HepG2 (cell line): ENCODE data around the gene GNG4. TPM values are rescaled to one million over a fixed set of nuclear protein-coding genes. Genes with fewer than 3 reads are reported as not detected.

ENCODE experiments used
- ATAC-seq: fragments of 200-7000 bp; cut with Tn5 transposase; 3 replicates; pipeline ENCODE4 v1.9.1; 2020; ENCODE audit warnings: mild to moderate bottlenecking, moderate library complexity
- BruUV-seq: library from RNA; stranded (reverse); fragments of 400-500 nt; replicated peaks from 2 replicates; lab custom pipeline; 2021; lab: Mats Ljungman, UMichigan
- CTCF ChIA-PET: fragments of 300-600 bp; formaldehyde crosslinking; extraction: SDS; loops from one replicate; lab custom pipeline; 2021; ENCODE audit warnings: low total read pairs, inconsistent platforms, low intra/inter-chr PET ratio; lab: Yijun Ruan, JAX
- POLR2A ChIA-PET: fragments of 350-600 bp; sonication (Branson Sonifier 250); formaldehyde crosslinking; loops from one replicate; lab custom pipeline; 2020; ENCODE audit warnings: antibody characterized with exemption, inconsistent platforms; lab: Yijun Ruan, JAX
- DNase-seq: peaks from one replicate; pipeline ENCODE4 v3.0.0-alpha.2; 2015; ENCODE audit warnings: low spot score
- FAIRE-seq: peaks from 3 replicates; lab custom pipeline; 2011; peaks lifted over from hg19 to GRCh38; lab: Jason Lieb, UNC
- H2AFZ ChIP-seq: one replicate; pipeline ENCODE4 v1.6.1; 2011; ENCODE audit warnings: low read length, inconsistent platforms
- H3K27ac ChIP-seq: fragments of 300-600 bp; 3 replicates; pipeline ENCODE4 v1.8.0; 2011; ENCODE audit warnings: mixed run types, mild to moderate bottlenecking, mixed read lengths, low read length, inconsistent platforms; ENCODE audit not compliant: insufficient read depth; ENCODE audit errors: extremely low read length
- H3K27me3 ChIP-seq, 2 experiments: fragments of 200-600 bp in 1 of 2; 2 replicates in 1 of 2; 3 replicates in 1 of 2; pipeline versions ENCODE4 v1.6.0 to v1.8.0; 2011; ENCODE audit warnings: low read length in 2 of 2, mild to moderate bottlenecking in 2 of 2, moderate library complexity in 2 of 2, inconsistent platforms in 1 of 2; ENCODE audit not compliant: insufficient read depth in 2 of 2, control insufficient read depth in 1 of 2
- H3K36me3 ChIP-seq, 2 experiments: fragments of 200-600 bp in 1 of 2; replicated peaks in 1 of 2; 2 replicates in 1 of 2; 3 replicates in 1 of 2; pipeline versions ENCODE4 v1.5.1 to v1.8.0; 2011; ENCODE audit warnings: low read length in 2 of 2, inconsistent platforms in 1 of 2; ENCODE audit not compliant: insufficient read depth in 2 of 2, control insufficient read depth in 1 of 2
- H3K4me1 ChIP-seq: 2 replicates; pipeline ENCODE4 v1.5.1; 2012; ENCODE audit warnings: low read length, inconsistent platforms; ENCODE audit not compliant: insufficient read depth
- H3K4me2 ChIP-seq: 2 replicates; pipeline ENCODE4 v1.6.0; 2011; ENCODE audit warnings: low read depth, low read length, inconsistent platforms
- H3K4me3 ChIP-seq, 3 experiments: fragments of 200-600 bp in 1 of 3; sonication (generic), shearing (Covaris generic) in 1 of 3; replicated peaks in 1 of 3; 2 replicates each; pipeline ENCODE4 v1.5.1; 2011 to 2016; ENCODE audit warnings: low read length in 3 of 3, inconsistent platforms in 2 of 3, low read depth in 2 of 3, mild to moderate bottlenecking in 2 of 3, control low read depth in 1 of 3, mixed read lengths in 1 of 3; ENCODE audit not compliant: insufficient read depth in 1 of 3
- H3K79me2 ChIP-seq: one replicate; pipeline ENCODE4 v1.6.1; 2011; ENCODE audit warnings: low read length, inconsistent platforms; ENCODE audit not compliant: insufficient read depth
- H3K9ac ChIP-seq: 2 replicates; pipeline ENCODE4 v1.6.0; 2011; ENCODE audit warnings: mild to moderate bottlenecking, low read depth, low read length, inconsistent platforms; ENCODE audit not compliant: insufficient read depth
- H3K9me3 ChIP-seq: 2 replicates; pipeline ENCODE4 v1.5.1; 2012; ENCODE audit warnings: mild to moderate bottlenecking, low read length
- H4K20me1 ChIP-seq: 2 replicates; pipeline ENCODE4 v1.6.0; 2011; ENCODE audit warnings: inconsistent platforms, mild to moderate bottlenecking, low read length, moderate library complexity; ENCODE audit not compliant: insufficient read depth
- ATF7-NPFF ChIP-seq: sonication (generic); formaldehyde crosslinking; IDR thresholded peaks from 2 replicates; pipeline ENCODE4 v1.8.1; 2023; ENCODE audit warnings: mild to moderate bottlenecking, low read depth, missing genetic modification reagents, moderate library complexity
- CHD2 ChIP-seq: IDR thresholded peaks from 2 replicates; pipeline ENCODE4 v1.6.1; 2011; ENCODE audit warnings: low read depth, low read length, improper control_type of control experiment
- ESRRA ChIP-seq: sonication (generic); formaldehyde crosslinking; IDR thresholded peaks from 2 replicates; pipeline ENCODE4 v1.5.1; 2020; ENCODE audit warnings: mild to moderate bottlenecking, low read depth, missing genetic modification reagents
- JUNB ChIP-seq: sonication (generic); formaldehyde crosslinking; IDR thresholded peaks from 2 replicates; pipeline ENCODE4 v1.8.0; 2022; ENCODE audit warnings: missing genetic modification reagents, mild to moderate bottlenecking, borderline replicate concordance
- KAT8 ChIP-seq: IDR thresholded peaks from 2 replicates; pipeline ENCODE4 v1.6.1; 2016; ENCODE audit warnings: missing genetic modification reagents, missing compliant biosample characterization
- KDM5B ChIP-seq: sonication (generic); formaldehyde crosslinking; IDR thresholded peaks from 2 replicates; pipeline ENCODE4 v1.4.0; 2020; ENCODE audit warnings: missing genetic modification reagents, mild to moderate bottlenecking, borderline replicate concordance
- MLLT10 ChIP-seq: sonication (generic); formaldehyde crosslinking; IDR thresholded peaks from 2 replicates; pipeline ENCODE4 v1.4.0; 2020; ENCODE audit warnings: missing genetic modification reagents
- NFKB2 ChIP-seq: sonication (generic); formaldehyde crosslinking; IDR thresholded peaks from 2 replicates; pipeline ENCODE4 v1.4.0; 2020; ENCODE audit warnings: missing genetic modification reagents, borderline replicate concordance
- PHF8 ChIP-seq: sonication (generic); formaldehyde crosslinking; IDR thresholded peaks from 2 replicates; pipeline ENCODE4 v1.5.0; 2020; ENCODE audit warnings: missing genetic modification reagents
- POLR2A ChIP-seq, 2 experiments: IDR thresholded peaks; 2 replicates each; pipeline ENCODE4 v1.6.1; 2011; ENCODE audit warnings: low read depth in 2 of 2, low read length in 2 of 2, mild to moderate bottlenecking in 1 of 2, moderate library complexity in 1 of 2; ENCODE audit not compliant: insufficient read depth in 1 of 2
- POLR2G ChIP-seq: fragments of 200-400 bp; formaldehyde crosslinking; IDR thresholded peaks from 2 replicates; pipeline ENCODE4 v1.6.1; 2018; ENCODE audit warnings: mild to moderate bottlenecking, low read depth, low read length, moderate library complexity
- PRDM4 ChIP-seq: sonication (generic); formaldehyde crosslinking; IDR thresholded peaks from 2 replicates; pipeline ENCODE4 v1.9.0; 2021; ENCODE audit warnings: missing genetic modification reagents, borderline replicate concordance
- RXRA ChIP-seq: sonication (generic); formaldehyde crosslinking; IDR thresholded peaks from 2 replicates; pipeline ENCODE4 v1.5.1; 2020; ENCODE audit warnings: missing genetic modification reagents
- TP53 ChIP-seq: sonication (generic); formaldehyde crosslinking; conservative IDR thresholded peaks from 2 replicates; pipeline ENCODE4 v1.4.0; 2020; ENCODE audit warnings: missing genetic modification reagents
- ZBTB43 ChIP-seq: sonication (generic); formaldehyde crosslinking; conservative IDR thresholded peaks from 2 replicates; pipeline ENCODE4 v1.4.0; 2020; ENCODE audit warnings: missing genetic modification reagents
- ZNF124 ChIP-seq: sonication (generic); formaldehyde crosslinking; IDR thresholded peaks from 2 replicates; pipeline ENCODE4 v1.4.0; 2020; ENCODE audit warnings: missing genetic modification reagents
- ZNF776 ChIP-seq: sonication (generic); formaldehyde crosslinking; IDR thresholded peaks from 2 replicates; pipeline ENCODE4 v1.4.0; 2020; ENCODE audit warnings: mild to moderate bottlenecking, missing genetic modification reagents
- WGBS: methylation state at CpG from one replicate; pipeline ENCODE4 v1.1.6; 2017; ENCODE audit warnings: low lambda C conversion rate; 5-methylcytosine and 5-hydroxymethylcytosine counted together
- in situ Hi-C: cut with HindIII; loops from 2 replicates; pipeline ENCODE4 v1.10.0; 2017; ENCODE audit warnings: low pct_unique_long_range_greater_than_20kb; ENCODE audit not compliant: extremely low pct_ligation_motif_present
- intact Hi-C: fragments of 100-400 bp; cut with micrococcal nuclease; formaldehyde crosslinking; loops from one replicate; pipeline ENCODE4 v1.10.0; 2022; ENCODE audit not compliant: unreplicated experiment
- polyA plus RNA-seq, 8 experiments: library from polyadenylated mRNA; depleted of rRNA in 3 of 8; stranded (reverse) in 7 of 8; unstranded in 1 of 8; fragments of >200 nt; fragmentation: Illumina TruSeq in 4 of 8; extraction: Trizol in 4 of 8; gene quantifications; 2 replicates each; pipeline versions ENCODE4 v1.2.1 to v1.2.3, GENCODE V29; 2011 to 2016; ENCODE audit warnings: low read depth in 4 of 8, missing spikeins in 1 of 8, mixed read lengths in 1 of 8; ENCODE audit not compliant: insufficient read depth in 1 of 8
- total RNA-seq, 5 experiments: library from RNA; depleted of rRNA; stranded (reverse); fragments of >200 nt; fragmentation: Illumina TruSeq; extraction: Trizol; gene quantifications; 2 replicates each; pipeline ENCODE4 v1.2.3, GENCODE V29; 2016; ENCODE audit warnings: low read depth in 1 of 5

Gene GNG4
- total and polyA plus RNA-seq, 2 of the 13 experiments (the other 11 are each of a cell fraction or from before 2014, with no cell fraction given) = 27.1 to 69.5 TPM

GRCh38 chr1:235673981-235674380 is 24.4 kb upstream of the GNG4 start:
- no peaks in the 10 kb centered on the region for H3K27me3 ChIP-seq
- H3K4me1 ChIP-seq = peaks cover 14% of the 10 kb centered on the region
- FAIRE-seq = no peak
- DNase-seq = no peak
- H3K4me3 ChIP-seq = no peak overlapping the region
- ChIA-PET POLR2A (no interaction called here), CTCF (no interaction called here)
- no peak overlapping the region for H2AFZ ChIP-seq
- no peak for TF ChIP-seq KDM5B
- no peak for TF ChIP-seq NFKB2
- TF ChIP-seq PRDM4 (CRISPR knock-in tag) = no peak
- TF ChIP-seq RXRA (CRISPR knock-in tag) = no peak
- no peak for TF ChIP-seq ZBTB43 (CRISPR knock-in tag)
- no peak for TF ChIP-seq KAT8 (CRISPR knock-in tag)
- no peak for TF ChIP-seq PHF8 (CRISPR knock-in tag)
- TF ChIP-seq TP53 (CRISPR knock-in tag) = no peak
- TF ChIP-seq JUNB (CRISPR knock-in tag) = no peak
- TF ChIP-seq ZNF124 (CRISPR knock-in tag) = no peak
- no peak for TF ChIP-seq MLLT10 (CRISPR knock-in tag)
- TF ChIP-seq POLR2A (IDR thresholded peaks at IDR 0.05; ENCODE audit: insufficient read depth in 1 of 2, low read depth in 2 of 2, low read length in 2 of 2) = no peak
- TF ChIP-seq ESRRA (CRISPR knock-in tag) = no peak
- no peak for TF ChIP-seq POLR2G
- no peak for TF ChIP-seq ATF7-NPFF (CRISPR knock-in tag)
- no peak for TF ChIP-seq ZNF776 (CRISPR knock-in tag)
- TF ChIP-seq CHD2 = no peak
- no peaks in the 10 kb centered on the region for H3K79me2 ChIP-seq
- H3K9me3 ChIP-seq = peaks cover 34% of the 10 kb centered on the region
- H3K36me3 ChIP-seq = no peaks in the 10 kb centered on the region
- no peak overlapping the region for H3K4me2 ChIP-seq
- H4K20me1 ChIP-seq = no peaks in the 10 kb centered on the region
- in situ Hi-C loops = no loop called here
- no peak overlapping the region for H3K27ac ChIP-seq
- H3K9ac ChIP-seq = no peak overlapping the region
- intact Hi-C loops = no loop called here
- ATAC-seq = no peak
- BruUV-seq = no TSS peak
- 78% methylated on average over 7 of the region's 7 CpGs for WGBS
